ENCODE data around the gene NEGR1.

The NEGR1 gene

DNA sequence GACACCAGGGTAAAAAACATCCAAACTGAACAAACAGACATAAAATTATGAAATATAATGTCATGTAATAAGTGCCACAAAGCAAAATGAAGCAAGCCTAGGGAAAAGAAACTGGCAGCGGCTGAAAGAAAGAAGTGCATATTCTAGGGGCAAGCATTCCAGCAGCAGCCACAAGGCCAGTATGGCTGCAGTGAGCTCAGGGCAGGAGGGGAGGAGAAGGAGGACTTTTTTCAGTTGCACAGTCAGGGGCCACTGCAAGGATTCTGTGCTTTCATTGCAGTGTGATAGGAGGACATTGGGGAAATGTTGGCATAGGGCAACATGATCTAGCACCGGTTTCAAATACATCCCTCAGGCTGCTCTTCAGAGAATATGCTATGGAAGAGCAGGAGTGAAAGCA, 263.8 kb downstream of the NEGR1 start:
- in situ Hi-C loops (cut with MboI; ENCODE audit: low pct_unique_long_range_greater_than_20kb, low sequenced_read_pairs, unreplicated experiment), result no loop called here
- no peak for DNase-seq (ENCODE audit: low spot score)
- TF ChIP-seq, protein P1, sequence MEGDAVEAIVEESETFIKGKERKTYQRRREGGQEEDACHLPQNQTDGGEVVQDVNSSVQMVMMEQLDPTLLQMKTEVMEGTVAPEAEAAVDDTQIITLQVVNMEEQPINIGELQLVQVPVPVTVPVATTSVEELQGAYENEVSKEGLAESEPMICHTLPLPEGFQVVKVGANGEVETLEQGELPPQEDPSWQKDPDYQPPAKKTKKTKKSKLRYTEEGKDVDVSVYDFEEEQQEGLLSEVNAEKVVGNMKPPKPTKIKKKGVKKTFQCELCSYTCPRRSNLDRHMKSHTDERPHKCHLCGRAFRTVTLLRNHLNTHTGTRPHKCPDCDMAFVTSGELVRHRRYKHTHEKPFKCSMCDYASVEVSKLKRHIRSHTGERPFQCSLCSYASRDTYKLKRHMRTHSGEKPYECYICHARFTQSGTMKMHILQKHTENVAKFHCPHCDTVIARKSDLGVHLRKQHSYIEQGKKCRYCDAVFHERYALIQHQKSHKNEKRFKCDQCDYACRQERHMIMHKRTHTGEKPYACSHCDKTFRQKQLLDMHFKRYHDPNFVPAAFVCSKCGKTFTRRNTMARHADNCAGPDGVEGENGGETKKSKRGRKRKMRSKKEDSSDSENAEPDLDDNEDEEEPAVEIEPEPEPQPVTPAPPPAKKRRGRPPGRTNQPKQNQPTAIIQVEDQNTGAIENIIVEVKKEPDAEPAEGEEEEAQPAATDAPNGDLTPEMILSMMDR (IDR thresholded peaks at IDR 0.05; ENCODE audit: extremely low read depth, insufficient read depth, missing control alignments), result no peak

DNA sequence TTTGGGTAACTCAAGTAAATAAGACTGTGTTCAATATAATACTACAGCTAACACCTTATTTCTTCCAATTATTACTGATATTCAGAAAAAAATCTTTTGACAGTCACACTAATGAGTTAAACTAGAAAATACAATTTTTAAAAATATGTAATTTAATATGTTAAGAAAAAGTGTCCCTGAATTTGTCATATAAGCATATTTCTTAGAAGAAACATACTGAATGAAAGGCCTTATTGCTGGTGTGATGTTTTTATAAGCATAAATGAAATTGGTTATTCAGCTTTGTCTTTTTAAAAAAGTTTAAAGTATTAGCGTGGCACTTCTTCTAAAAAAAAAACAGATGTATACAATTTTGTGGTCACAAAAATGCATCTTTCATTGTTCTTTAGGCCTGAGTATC, 267.3 kb downstream of the NEGR1 start:
- in situ Hi-C loops (cut with MboI; ENCODE audit: low pct_unique_long_range_greater_than_20kb, low sequenced_read_pairs, unreplicated experiment), result no loop called here
- no peak for DNase-seq (ENCODE audit: low spot score)
- TF ChIP-seq, protein P1 (IDR thresholded peaks at IDR 0.05; ENCODE audit: extremely low read depth, insufficient read depth, missing control alignments), result no peak

DNA sequence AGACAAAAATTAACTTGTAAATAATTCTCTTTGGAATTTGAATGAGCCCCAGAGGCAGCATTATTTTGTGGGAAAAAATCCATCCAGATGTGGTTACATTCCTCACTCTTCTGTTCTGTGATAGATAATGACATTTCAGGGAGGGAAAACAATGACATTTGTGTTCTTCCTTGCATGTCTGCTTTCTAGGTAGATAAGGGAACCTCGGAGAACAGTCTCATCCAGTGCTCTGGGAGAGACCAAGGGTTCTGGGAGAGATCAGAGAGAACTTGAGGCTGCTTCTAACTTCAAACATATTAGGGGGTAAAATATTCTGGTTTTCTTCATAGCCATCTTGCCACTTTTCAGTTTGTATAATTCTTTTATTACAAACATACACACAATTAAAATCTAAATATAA, 269.2 kb downstream of the NEGR1 start:
- DNase-seq (ENCODE audit: low spot score), result no peak
- TF ChIP-seq, protein P1 (IDR thresholded peaks at IDR 0.05; ENCODE audit: extremely low read depth, insufficient read depth, missing control alignments), result no peak
- in situ Hi-C loops (cut with MboI; ENCODE audit: low pct_unique_long_range_greater_than_20kb, low sequenced_read_pairs, unreplicated experiment), result no loop called here

DNA sequence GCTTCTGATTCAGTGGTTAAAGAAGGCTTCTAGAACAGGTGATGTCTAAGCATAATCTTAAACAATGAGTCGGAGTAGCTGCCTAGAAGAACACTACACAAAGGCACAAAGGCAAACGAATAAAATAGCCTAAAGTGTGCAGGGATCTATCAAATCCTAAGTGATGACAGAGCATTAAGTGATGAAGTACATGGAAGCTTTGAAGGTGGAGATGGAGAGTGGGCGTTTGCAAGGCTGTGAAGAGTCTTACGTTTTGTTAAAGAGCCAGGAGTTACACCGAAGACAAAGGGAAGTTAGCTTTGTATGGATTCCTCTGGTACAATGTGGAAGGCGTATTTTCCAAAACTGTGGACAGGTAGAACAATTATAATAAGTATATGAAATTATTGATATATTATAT, 270.6 kb downstream of the NEGR1 start:
- TF ChIP-seq, protein P1 (IDR thresholded peaks at IDR 0.05; ENCODE audit: extremely low read depth, insufficient read depth, missing control alignments), result no peak
- in situ Hi-C loops (cut with MboI; ENCODE audit: low pct_unique_long_range_greater_than_20kb, low sequenced_read_pairs, unreplicated experiment), result no loop called here
- no peak for DNase-seq (ENCODE audit: low spot score)

DNA sequence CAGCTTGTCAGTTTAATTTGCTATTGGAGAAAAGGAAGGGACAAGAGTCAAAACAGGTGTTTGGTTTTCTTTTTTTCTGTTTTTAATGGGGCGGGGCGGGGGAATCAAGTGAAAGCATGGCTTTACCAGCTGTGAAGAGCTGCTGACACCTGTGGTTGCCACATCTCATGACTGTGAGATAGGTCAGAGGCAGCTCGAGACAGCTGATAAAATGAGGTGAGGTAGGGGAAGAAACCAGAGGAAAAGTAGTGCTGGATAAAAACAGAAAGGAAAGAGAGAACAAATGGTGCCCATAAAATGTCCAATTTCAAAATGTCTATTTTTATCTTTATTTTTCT, 272.3 kb downstream of the NEGR1 start:
- TF ChIP-seq, protein P1 (IDR thresholded peaks at IDR 0.05; ENCODE audit: extremely low read depth, insufficient read depth, missing control alignments), result no peak
- in situ Hi-C loops (cut with MboI; ENCODE audit: low pct_unique_long_range_greater_than_20kb, low sequenced_read_pairs, unreplicated experiment), result no loop called here
- no peak for DNase-seq (ENCODE audit: low spot score)

DNA sequence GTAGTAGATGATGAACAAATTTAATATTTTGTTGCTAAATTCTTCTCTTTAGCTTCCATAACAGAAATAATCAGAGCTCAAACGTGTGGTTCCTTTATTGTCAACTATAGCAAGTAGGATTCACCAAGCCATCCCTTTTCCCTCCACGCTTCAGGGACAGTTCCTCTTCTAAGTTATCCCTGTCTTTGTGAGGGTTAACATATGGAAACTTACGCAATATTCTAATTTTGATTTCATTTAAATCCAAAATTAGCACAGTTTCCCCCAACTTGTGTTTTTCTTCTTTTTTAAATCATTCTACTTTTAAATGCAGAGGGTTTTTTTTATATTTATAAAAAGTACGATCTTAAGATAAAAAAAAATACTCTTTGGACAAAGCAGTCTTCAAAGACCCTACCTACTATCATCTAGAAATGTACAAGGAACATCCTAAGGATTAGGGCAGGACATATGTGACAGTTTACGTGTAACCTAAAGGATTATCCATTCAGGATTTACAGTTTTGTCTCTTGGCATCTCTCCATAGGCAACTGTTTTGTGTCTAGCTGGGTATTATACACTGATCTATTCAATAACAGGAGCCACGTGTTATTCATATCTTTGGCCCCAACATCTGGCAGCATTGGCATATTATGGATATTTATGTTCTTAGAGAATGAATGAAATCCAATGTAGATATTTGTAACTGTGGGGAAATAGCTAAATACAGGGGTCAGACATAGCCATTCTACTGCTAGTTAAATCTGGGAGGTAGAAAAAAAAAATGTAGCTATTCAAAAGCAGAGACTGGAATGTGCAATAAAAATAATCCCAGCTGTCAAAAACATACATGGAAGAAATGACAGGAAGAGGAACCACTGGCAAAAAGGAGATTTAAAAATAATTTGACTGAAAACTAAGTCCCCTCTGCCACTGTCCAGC, 272.9 kb downstream of the NEGR1 start:
- DNase-seq (ENCODE audit: low spot score), result no peak
- TF ChIP-seq, protein P1 (IDR thresholded peaks at IDR 0.05; ENCODE audit: extremely low read depth, insufficient read depth, missing control alignments), result no peak
- in situ Hi-C loops (cut with MboI; ENCODE audit: low pct_unique_long_range_greater_than_20kb, low sequenced_read_pairs, unreplicated experiment), result no loop called here

Measured in GM13977 (cell line).